ENCODE measurements around the gene SIPA1L3.
"Not testable (repeated sequence)": the region's sequence is repeated elsewhere in the genome, so short reads cannot be mapped to it uniquely, and the experiment has no call there.

SIPA1L3 gene

GRCh38 chr19:38023671-38024541, 116.9 kb downstream of the SIPA1L3 start:
- H3K27me3 ChIP-seq (ENCODE audit: control insufficient read depth, insufficient read depth, low read length) = no peaks in the 10 kb centered on the region
- H3K4me3 ChIP-seq (ENCODE audit: low read depth, low read length) = no peak overlapping the region
- H3K27ac ChIP-seq (ENCODE audit: low read depth, low read length) = no peak overlapping the region
- H3K9me3 ChIP-seq (ENCODE audit: control insufficient read depth, insufficient read depth, low read length) = no peaks in the 10 kb centered on the region
- H3K4me1 ChIP-seq (ENCODE audit: control insufficient read depth, insufficient read depth, low read length) = peaks cover 23% of the 10 kb centered on the region
- H3K9ac ChIP-seq (ENCODE audit: low read depth, low read length) = no peak overlapping the region
- no peaks in the 10 kb centered on the region for H3K36me3 ChIP-seq (ENCODE audit: control insufficient read depth, insufficient read depth, low read length)

GRCh38 chr19:38024992-38025908, 118.2 kb downstream of the SIPA1L3 start:
- Histone ChIP-seq H3K9ac (ENCODE audit: low read depth, low read length) (no peak overlapping the region), H3K36me3 (ENCODE audit: control insufficient read depth, insufficient read depth, low read length) (no peaks in the 10 kb centered on the region), H3K27ac (ENCODE audit: low read depth, low read length) (no peak overlapping the region)

GRCh38 chr19:38025909-38026307, 118.9 kb downstream of the SIPA1L3 start:
- no peaks in the 10 kb centered on the region for H3K27me3 ChIP-seq (ENCODE audit: control insufficient read depth, insufficient read depth, low read length)
- H3K9me3 ChIP-seq (ENCODE audit: control insufficient read depth, insufficient read depth, low read length) = no peaks in the 10 kb centered on the region
- H3K9ac ChIP-seq (ENCODE audit: low read depth, low read length) = no peak overlapping the region
- no peak overlapping the region for H3K27ac ChIP-seq (ENCODE audit: low read depth, low read length)
- H3K4me1 ChIP-seq (ENCODE audit: control insufficient read depth, insufficient read depth, low read length) = peaks cover 23% of the 10 kb centered on the region
- no peaks in the 10 kb centered on the region for H3K36me3 ChIP-seq (ENCODE audit: control insufficient read depth, insufficient read depth, low read length)
- no peak overlapping the region for H3K4me3 ChIP-seq (ENCODE audit: low read depth, low read length)

More at GRCh38 chr19:38024992-38025908, 118.2 kb downstream of the SIPA1L3 start:
- H3K9me3 ChIP-seq (ENCODE audit: control insufficient read depth, insufficient read depth, low read length) = no peaks in the 10 kb centered on the region
- no peaks in the 10 kb centered on the region for H3K27me3 ChIP-seq (ENCODE audit: control insufficient read depth, insufficient read depth, low read length)
- H3K4me1 ChIP-seq (ENCODE audit: control insufficient read depth, insufficient read depth, low read length) = peaks cover 23% of the 10 kb centered on the region
- no peak overlapping the region for H3K4me3 ChIP-seq (ENCODE audit: low read depth, low read length)

- Histone ChIP-seq H3K9me3 (ENCODE audit: control insufficient read depth, insufficient read depth, low read length) (no peaks in the 10 kb centered on the region), H3K27me3 (ENCODE audit: control insufficient read depth, insufficient read depth, low read length) (no peaks in the 10 kb centered on the region), H3K4me3 (ENCODE audit: low read depth, low read length) (no peak overlapping the region), H3K4me1 (ENCODE audit: control insufficient read depth, insufficient read depth, low read length) (peaks cover 21% of the 10 kb centered on the region), H3K27ac (ENCODE audit: low read depth, low read length) (no peak overlapping the region), H3K36me3 (ENCODE audit: control insufficient read depth, insufficient read depth, low read length) (no peaks in the 10 kb centered on the region), H3K9ac (ENCODE audit: low read depth, low read length) (no peak overlapping the region)
Measured at GRCh38 chr19:38028913-38029510, 122.0 kb downstream of the SIPA1L3 start.

- not testable (repeated sequence) for H3K27me3 ChIP-seq (ENCODE audit: control insufficient read depth, insufficient read depth, low read length); H3K27ac ChIP-seq (ENCODE audit: low read depth, low read length); H3K36me3 ChIP-seq (ENCODE audit: control insufficient read depth, insufficient read depth, low read length); H3K4me3 ChIP-seq (ENCODE audit: low read depth, low read length); H3K9me3 ChIP-seq (ENCODE audit: control insufficient read depth, insufficient read depth, low read length); H3K9ac ChIP-seq (ENCODE audit: low read depth, low read length)
- H3K4me1 ChIP-seq (ENCODE audit: control insufficient read depth, insufficient read depth, low read length) = peaks cover 21% of the 10 kb centered on the region
Measured at GRCh38 chr19:38030001-38030400, 123.0 kb downstream of the SIPA1L3 start.

- Histone ChIP-seq H3K36me3 (ENCODE audit: control insufficient read depth, insufficient read depth, low read length) (no peaks in the 10 kb centered on the region), H3K9me3 (ENCODE audit: control insufficient read depth, insufficient read depth, low read length) (no peaks in the 10 kb centered on the region), H3K4me3 (ENCODE audit: low read depth, low read length) (no peak overlapping the region), H3K27ac (ENCODE audit: low read depth, low read length) (no peak overlapping the region), H3K9ac (ENCODE audit: low read depth, low read length) (no peak overlapping the region), H3K4me1 (ENCODE audit: control insufficient read depth, insufficient read depth, low read length) (peaks cover 22% of the 10 kb centered on the region), H3K27me3 (ENCODE audit: control insufficient read depth, insufficient read depth, low read length) (no peaks in the 10 kb centered on the region)
Measured at GRCh38 chr19:38030686-38031422, 123.8 kb downstream of the SIPA1L3 start.

- no peaks in the 10 kb centered on the region for H3K9me3 ChIP-seq (ENCODE audit: control insufficient read depth, insufficient read depth, low read length)
- no peak overlapping the region for H3K4me3 ChIP-seq (ENCODE audit: low read depth, low read length)
- H3K27me3 ChIP-seq (ENCODE audit: control insufficient read depth, insufficient read depth, low read length) = no peaks in the 10 kb centered on the region
- peaks cover 25% of the 10 kb centered on the region for H3K4me1 ChIP-seq (ENCODE audit: control insufficient read depth, insufficient read depth, low read length)
- no peak overlapping the region for H3K27ac ChIP-seq (ENCODE audit: low read depth, low read length)
- H3K36me3 ChIP-seq (ENCODE audit: control insufficient read depth, insufficient read depth, low read length) = no peaks in the 10 kb centered on the region
- H3K9ac ChIP-seq (ENCODE audit: low read depth, low read length) = no peak overlapping the region
Measured at GRCh38 chr19:38031423-38031770, 124.4 kb downstream of the SIPA1L3 start.

- Histone ChIP-seq H3K9me3 (ENCODE audit: control insufficient read depth, insufficient read depth, low read length) (no peaks in the 10 kb centered on the region), H3K4me1 (ENCODE audit: control insufficient read depth, insufficient read depth, low read length) (peaks cover 32% of the 10 kb centered on the region), H3K9ac (ENCODE audit: low read depth, low read length) (no peak overlapping the region), H3K36me3 (ENCODE audit: control insufficient read depth, insufficient read depth, low read length) (no peaks in the 10 kb centered on the region), H3K27ac (ENCODE audit: low read depth, low read length) (no peak overlapping the region), H3K27me3 (ENCODE audit: control insufficient read depth, insufficient read depth, low read length) (no peaks in the 10 kb centered on the region), H3K4me3 (ENCODE audit: low read depth, low read length) (no peak overlapping the region)
Measured at GRCh38 chr19:38032151-38032550, 125.1 kb downstream of the SIPA1L3 start.

- no peaks in the 10 kb centered on the region for H3K9me3 ChIP-seq (ENCODE audit: control insufficient read depth, insufficient read depth, low read length)
- no peak overlapping the region for H3K9ac ChIP-seq (ENCODE audit: low read depth, low read length)
- H3K36me3 ChIP-seq (ENCODE audit: control insufficient read depth, insufficient read depth, low read length) = no peaks in the 10 kb centered on the region
- peaks cover 40% of the 10 kb centered on the region for H3K4me1 ChIP-seq (ENCODE audit: control insufficient read depth, insufficient read depth, low read length)
- H3K27ac ChIP-seq (ENCODE audit: low read depth, low read length) = peak overlapping the region; percentile 31
- H3K4me3 ChIP-seq (ENCODE audit: low read depth, low read length) = no peak overlapping the region
- H3K27me3 ChIP-seq (ENCODE audit: control insufficient read depth, insufficient read depth, low read length) = no peaks in the 10 kb centered on the region
Measured at GRCh38 chr19:38032951-38033350, 125.9 kb downstream of the SIPA1L3 start.

- H3K4me1 ChIP-seq (ENCODE audit: control insufficient read depth, insufficient read depth, low read length) = peaks cover 40% of the 10 kb centered on the region
- peak overlapping the region; percentile 31 for H3K27ac ChIP-seq (ENCODE audit: low read depth, low read length)
- no peaks in the 10 kb centered on the region for H3K36me3 ChIP-seq (ENCODE audit: control insufficient read depth, insufficient read depth, low read length)
Measured at GRCh38 chr19:38033658-38034491, 126.9 kb downstream of the SIPA1L3 start.

More at GRCh38 chr19:38033658-38034491, 126.9 kb downstream of the SIPA1L3 start:
- Histone ChIP-seq H3K4me3 (ENCODE audit: low read depth, low read length) (no peak overlapping the region), H3K27me3 (ENCODE audit: control insufficient read depth, insufficient read depth, low read length) (no peaks in the 10 kb centered on the region), H3K9ac (ENCODE audit: low read depth, low read length) (no peak overlapping the region), H3K9me3 (ENCODE audit: control insufficient read depth, insufficient read depth, low read length) (no peaks in the 10 kb centered on the region)
